GM19397 (cell line): ENCODE results near the gene NPB.

ENCODE experiments used
- ATAC-seq: cut with Tn5 transposase; IDR thresholded peaks from one replicate; pipeline ENCODE4 v1.9.1; 2021; ENCODE audit warnings: mild to moderate bottlenecking, moderate library complexity; ENCODE audit not compliant: unreplicated experiment

Gene NPB

GRCh38 chr17:81898029-81898866 lies 3.8 kb upstream of the NPB start:
- ATAC-seq: no peak

- ATAC-seq: no peak
Observed at GRCh38 chr17:81898885-81899284, 3.2 kb upstream of the NPB start.

GRCh38 chr17:81899514-81900166 lies 2.4 kb upstream of the NPB start:
- no peak for ATAC-seq

DNA sequence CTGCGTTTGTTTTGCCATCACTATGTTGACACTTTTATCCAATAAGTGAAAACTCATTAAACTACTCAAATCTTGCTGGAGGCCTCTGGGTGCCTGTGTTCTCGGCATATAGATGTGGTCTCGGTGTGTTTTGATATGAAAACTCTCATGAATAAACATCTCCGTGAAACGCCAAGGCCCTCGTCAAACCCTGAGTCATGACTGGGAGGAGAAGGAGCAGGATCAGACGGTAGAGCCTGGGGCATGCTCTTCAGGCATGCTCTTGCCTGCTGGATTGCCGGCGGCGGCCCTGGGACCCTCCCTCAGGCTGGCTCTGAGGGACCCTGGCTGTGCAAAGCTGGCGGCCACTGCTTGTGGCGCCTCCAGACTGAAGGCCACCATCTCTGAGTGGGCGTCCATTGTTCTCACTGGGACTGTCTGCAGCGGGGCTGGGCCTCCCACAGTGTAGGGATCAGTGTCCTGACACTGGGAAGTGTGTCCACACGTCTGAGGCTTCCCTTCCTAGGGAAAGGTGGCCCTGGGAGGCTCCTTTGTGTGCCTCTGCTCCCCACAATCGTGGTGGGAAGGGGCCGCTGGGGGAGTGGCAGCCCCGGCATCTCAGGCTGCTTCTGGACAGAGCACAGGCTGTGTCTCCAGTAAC lies 1.7 kb upstream of the NPB start:
- no peak for ATAC-seq

GRCh38 chr17:81901167-81902022 lies 643 bp upstream of the NPB start:
- no peak for ATAC-seq

- ATAC-seq: no peak
Observed at GRCh38 chr17:81902653-81903414, 796 bp downstream of the NPB start.

GRCh38 chr17:81903415-81903831 lies 1.4 kb downstream of the NPB start:
- no peak for ATAC-seq

DNA sequence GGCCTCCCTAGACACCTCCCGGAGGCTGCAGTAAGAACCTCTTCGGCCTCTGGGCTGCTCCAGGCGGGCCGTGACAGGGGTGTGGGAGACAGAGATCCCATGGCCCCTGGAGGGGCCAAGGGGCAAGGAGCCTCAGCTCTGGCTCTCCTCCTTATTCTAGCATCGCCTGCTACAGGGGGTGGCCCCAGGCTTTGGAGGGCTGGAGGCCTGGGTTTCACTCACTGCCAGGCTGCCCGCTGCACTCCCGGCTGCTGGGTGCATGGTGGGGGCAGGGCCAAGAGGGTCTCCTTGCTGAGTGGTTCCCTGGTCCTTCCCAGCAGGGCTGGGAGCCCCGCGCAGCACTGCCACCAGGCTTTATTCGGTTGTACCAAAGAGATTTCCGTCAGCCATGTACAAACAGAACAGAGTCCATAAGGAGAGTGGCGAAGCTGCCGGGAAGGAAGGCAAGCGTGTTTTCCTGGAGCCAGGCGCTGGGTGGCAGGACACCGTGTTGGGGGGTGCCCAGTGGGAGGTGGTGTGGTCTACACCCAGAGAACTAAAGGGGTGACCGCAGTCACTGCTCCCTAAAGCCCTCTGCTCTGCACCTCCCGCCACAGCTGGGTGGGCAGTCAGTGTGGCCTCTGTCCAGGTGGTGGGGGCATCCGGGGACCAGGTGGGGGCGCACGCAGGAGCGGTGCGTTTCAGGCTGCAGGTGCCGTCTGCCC lies 2.0 kb downstream of the NPB start:
- no peak for ATAC-seq

- no peak for ATAC-seq
Observed at GRCh38 chr17:81904600-81905423, 2.8 kb downstream of the NPB start.

GRCh38 chr17:81905424-81905875 lies 3.4 kb downstream of the NPB start:
- ATAC-seq: no peak

DNA sequence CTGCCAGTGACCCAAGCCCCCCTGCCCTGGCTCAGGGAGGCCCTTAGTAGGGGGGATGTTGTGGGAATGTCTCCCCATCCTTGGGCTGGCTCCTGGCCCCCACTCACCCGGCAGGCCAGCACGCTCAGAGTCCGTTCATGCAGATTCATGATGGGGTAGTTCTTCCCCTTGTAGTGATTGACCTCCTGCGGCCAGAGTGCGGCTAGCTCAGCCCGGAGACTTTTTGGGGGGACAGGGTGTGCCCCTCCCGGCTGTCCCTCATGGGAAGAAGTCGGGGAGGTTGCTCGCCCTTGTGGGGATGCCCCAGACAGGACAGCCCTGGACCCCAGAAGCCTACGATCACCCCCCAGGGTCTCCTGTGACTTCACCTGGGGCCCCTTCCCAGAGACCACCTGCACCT lies 4.0 kb downstream of the NPB start:
- ATAC-seq: no peak

DNA sequence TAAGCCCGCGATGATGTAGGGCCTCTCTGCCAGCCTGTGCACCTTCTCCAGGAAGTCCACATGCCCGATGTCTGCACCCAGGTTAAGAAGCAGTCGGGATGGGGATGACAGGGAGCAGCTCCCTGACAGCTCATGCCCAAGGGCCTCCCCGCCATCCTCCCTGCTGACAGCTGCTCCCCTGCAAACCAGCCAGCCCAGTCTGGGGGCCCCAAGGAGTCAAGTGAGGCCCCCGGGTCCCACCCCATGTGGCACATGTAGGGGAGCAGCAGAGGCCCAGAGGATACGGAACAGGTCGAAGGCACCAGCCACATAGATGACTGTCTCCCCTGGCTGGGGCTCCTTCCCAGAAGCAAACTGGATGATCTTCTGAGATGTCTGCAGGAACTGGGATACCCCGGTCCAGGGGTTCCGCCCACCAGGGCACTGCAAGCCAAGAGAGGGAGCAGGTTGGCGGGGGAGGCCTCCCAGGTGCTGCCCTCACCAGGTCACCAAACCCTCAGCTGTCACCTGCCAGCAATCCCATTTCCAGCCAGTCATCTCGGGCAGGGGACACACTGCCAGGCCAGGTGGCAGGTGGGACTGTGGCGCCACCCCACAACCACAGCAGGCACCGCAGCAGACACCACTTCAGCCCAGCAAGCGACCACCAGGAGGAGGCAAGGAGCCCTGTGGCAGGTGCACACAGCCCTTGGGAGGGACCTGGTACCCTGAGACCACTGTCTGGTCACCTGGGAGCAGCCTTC lies 4.6 kb downstream of the NPB start:
- ATAC-seq: no peak

GRCh38 chr17:81907219-81908145 lies 5.4 kb downstream of the NPB start:
- ATAC-seq: no peak

GRCh38 chr17:81908793-81909192 lies 6.8 kb downstream of the NPB start:
- ATAC-seq: no peak

- ATAC-seq: no peak
Observed at GRCh38 chr17:81909231-81909630, 7.2 kb downstream of the NPB start.

DNA sequence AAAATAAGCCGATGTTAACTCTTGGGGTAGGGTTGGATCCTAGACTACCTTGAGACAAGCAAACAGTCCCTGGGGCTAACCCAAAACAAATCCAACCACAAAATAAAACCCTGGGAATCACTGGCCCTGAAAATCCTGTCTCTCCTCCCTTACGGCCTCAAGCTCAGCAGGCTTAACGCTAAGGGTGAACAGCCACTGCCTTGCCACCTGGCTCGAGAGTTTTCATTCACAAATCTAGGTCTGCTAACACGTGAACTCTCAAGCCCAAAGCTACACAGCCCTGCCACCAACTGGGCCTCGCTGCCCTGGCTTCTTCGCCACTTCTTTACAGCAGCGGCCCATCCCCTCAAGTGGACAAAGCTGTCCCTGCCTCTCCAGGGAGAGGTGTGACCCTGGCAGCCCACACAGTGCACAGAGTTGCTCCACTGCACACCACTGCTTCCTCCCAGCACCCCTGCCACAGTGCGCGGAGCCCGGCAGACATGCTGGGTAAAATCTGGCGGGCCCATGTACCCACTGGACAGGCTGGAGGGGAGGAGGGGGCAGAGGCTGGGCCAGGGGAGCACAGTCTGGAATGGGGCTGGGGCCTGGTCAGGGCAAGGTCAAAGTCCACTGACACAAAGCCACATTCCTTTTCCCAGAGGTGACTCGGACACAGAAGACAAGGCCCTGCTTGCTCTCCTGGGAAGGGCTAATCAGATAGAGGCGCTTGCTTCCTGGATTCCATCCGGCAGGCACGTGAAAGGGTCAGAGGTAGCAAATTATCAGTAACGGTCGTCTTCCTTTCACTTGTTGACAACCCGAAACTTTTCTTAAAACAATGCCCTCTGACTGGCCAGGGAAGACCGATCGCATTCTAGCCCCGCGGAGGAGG lies 8.2 kb downstream of the NPB start:
- no peak for ATAC-seq
